Measurements from ENCODE around the gene DPH2. TPM values are rescaled to one million over a fixed set of nuclear protein-coding genes. Genes with fewer than 3 reads are reported as not detected.

The DPH2 gene
- total RNA-seq, 1 experiment from 2014 or later: 47.6 TPM

DNA sequence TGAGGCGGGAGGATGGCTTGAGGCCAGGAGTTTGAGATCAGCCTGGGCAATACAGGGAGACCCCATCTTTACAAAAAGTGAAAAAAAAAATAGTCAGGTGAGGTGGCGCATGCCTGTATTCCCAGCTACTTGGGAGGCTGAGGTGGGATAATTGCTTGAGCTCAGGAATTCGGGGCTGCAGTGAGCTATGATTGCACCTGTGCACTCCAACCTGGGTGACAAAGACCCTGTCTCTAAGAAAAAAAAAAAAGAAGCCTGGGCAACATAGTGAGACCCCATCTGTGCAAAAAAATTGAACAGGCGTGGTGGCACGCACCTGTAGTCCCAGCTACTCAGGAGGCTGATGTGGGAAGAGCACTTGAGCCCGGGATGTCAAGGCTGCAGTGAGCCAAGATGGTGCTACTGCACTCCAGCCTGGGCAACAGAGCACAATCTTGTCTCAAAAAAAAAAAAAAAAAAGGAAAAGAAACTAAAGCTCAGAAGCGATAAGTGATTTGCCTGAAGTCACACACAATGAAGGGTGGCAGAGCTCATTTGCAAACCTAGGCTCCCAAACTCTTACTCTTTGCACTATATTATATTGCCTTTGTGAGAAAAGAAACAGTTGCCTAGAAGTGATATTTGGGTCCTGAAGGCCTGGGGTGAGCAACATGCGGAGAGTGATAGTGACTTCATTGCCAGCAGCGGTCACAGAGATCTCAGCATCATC is 23.6 kb downstream of the DPH2 start:
- in situ Hi-C loops (cut with HindIII; ENCODE audit: low sequenced_read_pairs): no loop called here
- DNase-seq (ENCODE audit: low spot score): no peak

DNA sequence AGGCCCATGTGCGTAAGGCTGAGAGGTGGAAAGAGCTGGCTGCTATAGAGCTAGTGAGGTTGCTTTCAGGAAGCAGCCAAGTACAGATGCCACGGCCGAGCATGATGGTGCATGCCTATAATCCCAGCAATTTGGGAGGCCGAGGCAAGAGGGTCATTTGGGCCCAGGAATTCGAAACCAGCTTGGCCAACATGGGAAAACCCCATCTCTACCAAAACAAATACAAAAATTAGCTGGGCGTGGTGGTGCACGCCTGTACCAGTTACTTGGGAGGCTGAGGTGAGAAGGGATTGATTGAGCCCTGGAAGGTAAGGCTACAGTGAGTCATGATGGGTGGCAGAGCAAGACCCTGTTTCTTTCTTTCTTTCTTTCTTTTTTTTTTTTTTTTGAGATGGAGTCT is 24.3 kb downstream of the DPH2 start:
- in situ Hi-C loops (cut with HindIII; ENCODE audit: low sequenced_read_pairs): no loop called here
- no peak for DNase-seq (ENCODE audit: low spot score)

DNA sequence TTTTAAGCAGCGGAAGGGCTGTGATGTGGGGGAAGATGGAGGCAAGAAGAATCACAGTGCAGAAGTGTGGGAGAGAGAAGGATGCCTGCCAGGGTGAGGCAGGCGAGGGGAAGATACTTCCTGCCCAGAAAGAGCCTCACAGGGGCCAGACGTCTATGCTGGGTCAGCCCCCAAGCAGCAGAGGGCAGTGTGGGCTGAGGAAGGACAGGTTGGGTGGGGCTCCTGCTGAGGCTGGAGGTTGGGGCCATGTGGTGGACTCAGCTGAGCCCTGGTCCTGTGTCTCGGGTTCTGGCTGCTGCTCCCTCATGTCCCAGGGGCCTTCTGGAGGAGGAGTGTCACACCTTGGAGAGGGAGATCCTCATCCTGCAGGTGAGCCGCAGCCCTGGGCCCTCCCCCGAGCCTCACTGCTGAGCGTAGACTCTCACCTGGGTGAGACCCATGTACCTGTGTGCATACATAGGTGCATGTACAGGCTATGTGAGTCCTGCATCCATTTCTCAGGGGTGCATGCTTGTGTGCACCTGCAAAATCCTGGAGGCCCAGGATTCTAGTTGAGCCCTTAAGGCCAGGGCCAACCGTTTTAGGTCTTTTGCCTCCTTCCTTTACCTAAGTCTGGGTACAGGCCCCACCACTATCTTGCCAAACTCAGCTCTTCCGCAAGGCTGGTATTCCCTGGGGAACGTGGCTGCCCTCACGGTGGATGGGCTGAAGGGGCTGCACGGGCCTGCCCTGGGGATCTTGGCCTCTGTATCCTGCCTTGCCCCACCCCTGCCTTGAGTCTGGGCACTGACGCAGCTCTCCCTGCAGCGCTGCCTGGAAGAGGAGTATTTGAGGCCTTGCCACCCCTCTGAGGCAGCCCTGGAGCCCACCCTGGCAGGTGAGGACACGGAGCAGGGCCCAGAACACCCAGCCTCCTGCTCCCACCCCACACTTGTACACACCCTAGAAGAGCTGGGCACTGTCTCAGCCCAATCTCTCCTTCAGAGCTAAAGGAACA is 25.3 kb downstream of the DPH2 start:
- in situ Hi-C loops (cut with HindIII; ENCODE audit: low sequenced_read_pairs): no loop called here

DNA sequence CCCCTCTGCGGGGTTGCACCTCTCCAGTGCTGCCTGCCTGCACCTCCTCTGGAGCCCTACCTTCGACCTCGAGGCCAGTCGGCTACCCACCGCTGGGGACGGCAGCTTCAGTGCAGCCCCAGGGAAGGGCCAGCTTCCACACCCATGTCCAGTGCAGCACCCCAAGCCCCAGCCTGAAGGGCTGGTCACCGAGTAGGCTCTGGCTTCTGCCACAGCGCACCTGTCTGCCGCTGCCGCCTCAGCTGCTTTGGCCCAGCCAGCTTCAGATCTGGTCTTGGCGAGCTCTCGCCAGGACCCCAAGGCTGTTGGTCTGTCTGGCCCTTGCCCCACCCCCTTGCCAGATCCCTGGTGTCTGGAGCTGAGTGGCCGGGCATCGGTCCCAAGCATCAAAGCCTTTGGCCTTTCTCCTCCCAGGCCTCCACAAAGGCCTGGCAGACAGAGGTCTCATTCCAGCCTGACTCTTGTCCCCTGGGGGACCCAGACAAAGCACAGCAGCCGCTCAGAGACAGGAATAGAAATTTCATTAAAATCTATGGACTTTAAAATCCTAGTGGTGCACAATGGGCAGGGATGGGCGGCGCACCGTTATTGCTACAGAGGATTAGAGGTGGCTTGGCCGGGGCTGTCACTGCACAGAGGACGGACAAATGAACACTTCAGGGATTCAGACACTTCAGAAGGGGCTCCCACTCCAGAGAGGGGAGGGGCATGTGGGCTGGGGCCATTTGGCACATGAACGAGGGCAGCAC is 26.3 kb downstream of the DPH2 start:
- no peak for DNase-seq (ENCODE audit: low spot score)
- in situ Hi-C loops (cut with HindIII; ENCODE audit: low sequenced_read_pairs): no loop called here

More for the DNA sequence above, 25.3 kb downstream of the DPH2 start:
- no peak for DNase-seq (ENCODE audit: low spot score)

DNA sequence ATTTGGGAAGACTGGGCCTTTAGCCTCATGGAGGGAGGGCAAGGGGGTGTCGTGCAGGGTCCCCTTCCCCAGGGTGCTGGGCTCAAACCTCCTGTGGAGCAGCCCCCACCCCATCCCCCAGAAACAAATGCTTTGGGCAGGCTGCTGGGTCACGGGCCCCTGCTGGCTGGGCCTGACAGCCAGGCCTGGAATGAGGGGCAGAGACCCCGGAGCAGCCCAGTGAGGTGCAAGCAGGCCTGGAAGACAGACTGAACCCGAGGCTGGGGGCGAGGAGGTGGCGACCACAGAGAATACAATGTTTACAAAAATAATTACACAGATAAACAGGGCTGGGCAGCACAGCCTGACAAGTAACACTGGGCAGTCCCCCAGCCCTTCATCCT is 26.9 kb downstream of the DPH2 start:
- no peak for DNase-seq (ENCODE audit: low spot score)

DNA sequence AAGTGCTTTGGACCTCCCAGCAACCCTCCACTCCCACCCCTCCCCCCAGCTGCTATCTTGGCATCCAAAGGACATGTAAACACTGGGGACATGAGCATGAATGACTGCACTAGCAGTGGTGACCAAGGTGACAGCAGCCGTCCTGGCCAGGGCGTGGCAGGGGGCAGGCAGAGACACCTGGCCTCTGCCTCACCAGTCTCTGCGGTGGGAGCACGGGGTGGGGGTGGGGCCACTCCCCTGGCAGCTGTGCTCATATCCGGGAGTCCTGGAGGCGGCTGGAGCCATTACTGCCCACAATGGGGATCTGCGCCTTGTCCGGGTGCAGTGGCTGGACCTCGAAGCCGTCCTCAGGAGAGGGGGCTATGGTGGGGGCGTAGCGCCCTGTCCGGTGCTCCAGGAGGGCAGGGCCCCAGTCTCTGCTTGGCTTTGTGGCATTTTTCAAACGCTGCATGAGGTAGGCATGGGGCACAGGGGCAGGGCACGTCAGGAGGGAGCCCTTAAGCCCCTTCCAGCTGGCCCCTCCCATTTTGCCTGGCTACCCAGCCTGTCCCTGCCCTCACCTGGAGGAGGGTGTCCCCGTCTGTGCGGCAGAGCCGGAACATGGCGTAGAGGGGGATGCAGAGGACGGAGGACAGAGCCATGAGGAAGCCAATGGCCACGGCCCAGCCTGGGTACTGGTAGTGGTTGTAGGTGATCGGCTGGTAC is 27.6 kb downstream of the DPH2 start:
- no peak for DNase-seq (ENCODE audit: low spot score)
- in situ Hi-C loops (cut with HindIII; ENCODE audit: low sequenced_read_pairs): no loop called here

More for the DNA sequence above, 26.9 kb downstream of the DPH2 start:
- in situ Hi-C loops (cut with HindIII; ENCODE audit: low sequenced_read_pairs): no loop called here

DNA sequence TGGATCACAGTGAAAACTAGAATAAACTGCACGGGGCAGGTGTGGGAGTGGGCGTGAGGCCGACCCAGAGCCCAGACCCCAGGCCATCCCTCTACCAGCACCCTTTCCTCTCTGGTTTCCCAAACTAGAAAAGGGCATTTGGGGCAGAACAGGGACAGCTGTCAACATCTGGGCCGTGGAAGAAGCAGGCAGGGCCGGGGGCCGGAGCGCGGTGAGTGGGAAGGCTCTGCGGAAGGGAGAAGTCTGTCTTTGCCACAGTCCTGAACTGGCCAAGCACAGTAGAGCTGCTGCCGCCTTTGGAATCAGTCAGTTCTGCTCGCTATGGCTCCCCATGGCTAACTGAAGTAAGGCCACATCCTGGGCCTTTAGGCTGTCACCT is 28.2 kb downstream of the DPH2 start:
- in situ Hi-C loops (cut with HindIII; ENCODE audit: low sequenced_read_pairs): no loop called here

DNA sequence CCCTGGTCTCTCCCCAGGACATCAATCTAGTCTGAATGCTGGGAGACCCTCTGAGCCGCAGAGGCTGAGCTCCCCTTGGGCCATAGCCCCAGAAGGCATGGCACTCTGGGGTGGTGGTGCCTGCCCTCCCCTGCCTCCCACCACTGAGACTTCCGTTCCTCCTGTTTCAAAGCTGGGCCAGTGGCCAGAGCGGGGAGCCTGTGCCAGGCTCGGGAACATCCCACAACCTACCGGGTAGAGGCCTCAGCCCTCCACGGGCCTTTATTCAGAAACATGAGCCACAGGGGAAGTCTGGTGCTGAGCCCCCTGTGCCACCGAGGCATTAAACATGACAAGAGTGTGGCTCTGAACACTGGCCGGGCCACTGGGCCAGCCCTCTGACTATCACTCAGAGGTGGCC is 29.6 kb downstream of the DPH2 start:
- DNase-seq (ENCODE audit: low spot score): no peak
- in situ Hi-C loops (cut with HindIII; ENCODE audit: low sequenced_read_pairs): no loop called here

More for the DNA sequence above, 28.2 kb downstream of the DPH2 start:
- DNase-seq (ENCODE audit: low spot score): no peak

DNA sequence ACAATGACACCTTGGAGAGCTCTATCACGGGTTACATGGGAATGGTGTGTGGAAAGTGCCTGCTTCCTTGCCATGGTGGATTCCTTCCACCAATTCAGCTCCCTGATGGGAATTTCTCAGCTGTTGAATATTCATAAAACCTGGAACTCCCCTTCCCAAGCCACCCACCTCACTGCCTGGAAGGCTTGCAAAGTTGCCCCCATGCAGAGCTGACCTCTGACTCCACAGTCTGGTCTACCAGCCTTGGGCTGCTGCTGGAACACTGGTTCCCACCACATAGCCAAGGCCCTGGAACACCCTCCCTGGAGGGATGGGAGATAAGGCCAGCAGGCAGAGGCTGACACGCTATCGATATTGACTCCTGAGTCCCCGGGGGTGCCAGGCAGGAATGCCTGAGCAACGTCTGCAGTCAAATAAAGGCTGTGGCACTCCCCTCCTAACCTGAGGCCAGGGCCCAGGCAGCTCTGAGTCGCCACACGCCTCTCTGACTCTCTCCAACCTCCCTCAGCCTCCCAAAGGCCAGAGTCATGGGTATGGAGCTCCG is 30.4 kb downstream of the DPH2 start:
- in situ Hi-C loops (cut with HindIII; ENCODE audit: low sequenced_read_pairs): no loop called here
- no peak for DNase-seq (ENCODE audit: low spot score)

DNA sequence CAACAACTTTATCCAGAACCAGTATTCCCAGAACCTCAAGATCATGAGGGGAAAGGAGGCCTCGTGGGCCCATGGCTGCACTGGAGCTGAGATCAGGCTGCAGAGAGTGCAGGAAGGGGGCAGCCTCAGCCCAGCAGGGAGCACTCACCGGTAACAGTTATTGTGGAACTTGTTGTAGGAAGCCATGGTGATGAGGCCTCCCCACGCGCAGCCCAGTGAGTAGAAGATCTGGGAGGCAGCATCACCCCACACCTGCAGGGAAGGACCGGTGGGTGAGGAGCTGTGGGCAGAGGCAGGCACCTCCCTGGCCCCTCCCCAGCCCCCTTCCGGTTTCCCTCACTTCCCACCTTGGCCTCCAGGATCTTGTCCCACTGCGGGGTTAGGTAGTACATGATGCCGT is 32.4 kb downstream of the DPH2 start:
- in situ Hi-C loops (cut with HindIII; ENCODE audit: low sequenced_read_pairs): no loop called here

DNA sequence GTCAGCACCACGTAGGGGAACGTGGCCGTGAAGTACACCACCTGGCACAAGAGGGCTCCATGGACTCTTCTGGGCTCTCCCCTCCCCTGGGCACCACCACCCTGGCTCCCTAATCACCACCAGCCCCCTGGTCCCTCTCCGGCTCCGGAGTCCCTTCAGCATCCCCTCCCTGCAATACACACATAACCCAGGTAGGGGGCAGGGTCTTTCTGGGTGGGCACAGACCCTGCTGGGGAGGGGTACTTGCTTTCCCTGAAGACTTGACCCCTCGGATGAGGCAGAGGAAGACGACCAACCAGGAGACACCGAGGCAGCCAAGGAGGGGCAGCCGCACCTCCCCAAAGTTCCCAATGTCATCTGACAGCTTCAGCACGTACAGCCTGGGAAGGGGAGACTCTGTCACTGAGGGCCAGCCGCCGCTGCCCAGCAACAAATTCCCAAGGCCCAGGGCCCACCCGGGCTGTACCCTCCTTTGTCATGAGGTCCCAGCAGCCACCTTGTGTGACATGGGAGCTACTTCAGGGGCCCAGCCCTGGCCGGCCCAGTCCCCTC is 32.9 kb downstream of the DPH2 start:
- no peak for DNase-seq (ENCODE audit: low spot score)
- in situ Hi-C loops (cut with HindIII; ENCODE audit: low sequenced_read_pairs): no loop called here

More for the DNA sequence above, 32.4 kb downstream of the DPH2 start:
- no peak for DNase-seq (ENCODE audit: low spot score)

DNA sequence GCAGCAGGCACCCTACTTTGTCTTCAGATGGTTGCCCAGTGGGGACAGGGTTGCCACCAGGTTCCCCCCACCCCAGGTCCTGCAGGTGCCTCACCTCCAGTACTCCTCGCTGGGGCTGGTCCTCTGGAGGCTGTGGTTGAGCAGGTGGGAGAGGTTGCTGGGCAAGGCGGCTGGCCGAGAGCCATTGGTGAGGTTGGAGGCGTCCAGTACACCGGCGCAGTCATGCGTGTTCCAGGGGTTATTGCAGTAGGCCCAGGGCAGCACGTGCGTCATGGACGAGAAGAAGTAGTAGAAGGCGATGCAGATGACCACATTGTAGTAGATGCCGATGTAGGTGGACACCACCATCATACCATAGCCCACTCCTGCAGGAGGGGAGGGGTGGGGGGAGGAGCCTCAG is 38.4 kb downstream of the DPH2 start:
- in situ Hi-C loops (cut with HindIII; ENCODE audit: low sequenced_read_pairs): no loop called here

DNA sequence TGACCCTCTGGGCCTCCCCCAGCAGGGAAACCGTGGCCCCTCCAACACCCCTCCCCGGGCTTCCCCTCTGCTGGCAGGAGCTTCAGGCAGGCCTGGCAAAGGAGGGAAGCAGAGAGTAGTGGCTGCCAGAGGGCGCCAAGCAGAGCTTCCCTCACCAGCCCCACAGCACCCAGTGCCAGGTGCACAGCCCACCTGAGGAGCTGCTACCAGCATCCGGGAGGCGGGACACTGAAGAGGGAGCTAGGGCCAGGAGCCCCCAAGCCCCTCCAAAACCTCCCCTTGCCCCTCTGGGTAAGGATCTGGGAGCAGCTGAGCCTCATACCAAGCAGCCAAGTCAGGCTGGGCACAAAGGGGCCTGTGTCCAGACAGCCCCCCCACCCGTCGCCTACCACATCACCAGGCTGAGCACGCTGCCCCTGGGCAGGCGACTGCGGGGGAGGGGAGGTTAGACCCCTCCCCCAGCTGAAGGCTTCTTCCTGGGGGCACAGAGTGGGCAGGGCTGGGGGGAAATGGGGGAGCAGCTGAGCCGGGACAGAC is 41.2 kb downstream of the DPH2 start:
- in situ Hi-C loops (cut with HindIII; ENCODE audit: low sequenced_read_pairs): no loop called here

More for the DNA sequence above, 38.4 kb downstream of the DPH2 start:
- DNase-seq (ENCODE audit: low spot score): no peak

DNA sequence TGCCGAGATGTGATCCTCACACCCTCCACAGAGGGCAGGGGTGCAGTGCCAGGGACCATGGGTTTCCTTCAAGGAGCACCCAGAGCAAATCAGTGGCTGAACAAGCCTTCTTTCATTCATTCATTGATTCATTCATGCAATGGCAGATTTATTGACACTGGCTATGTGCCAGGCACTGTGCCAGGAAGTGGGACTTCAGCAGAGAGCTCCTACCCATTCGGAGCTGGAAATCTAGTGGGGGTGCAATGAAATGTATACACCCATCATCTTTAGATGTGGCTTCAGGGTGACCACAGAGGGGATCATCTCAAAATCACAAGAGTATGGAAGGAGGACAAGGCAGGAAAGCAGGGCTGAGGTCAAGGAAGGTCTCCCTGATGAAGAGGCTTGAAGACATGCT is 42.6 kb downstream of the DPH2 start:
- in situ Hi-C loops (cut with HindIII; ENCODE audit: low sequenced_read_pairs): no loop called here
- DNase-seq (ENCODE audit: low spot score): no peak

More for the DNA sequence above, 41.2 kb downstream of the DPH2 start:
- no peak for DNase-seq (ENCODE audit: low spot score)

DNA sequence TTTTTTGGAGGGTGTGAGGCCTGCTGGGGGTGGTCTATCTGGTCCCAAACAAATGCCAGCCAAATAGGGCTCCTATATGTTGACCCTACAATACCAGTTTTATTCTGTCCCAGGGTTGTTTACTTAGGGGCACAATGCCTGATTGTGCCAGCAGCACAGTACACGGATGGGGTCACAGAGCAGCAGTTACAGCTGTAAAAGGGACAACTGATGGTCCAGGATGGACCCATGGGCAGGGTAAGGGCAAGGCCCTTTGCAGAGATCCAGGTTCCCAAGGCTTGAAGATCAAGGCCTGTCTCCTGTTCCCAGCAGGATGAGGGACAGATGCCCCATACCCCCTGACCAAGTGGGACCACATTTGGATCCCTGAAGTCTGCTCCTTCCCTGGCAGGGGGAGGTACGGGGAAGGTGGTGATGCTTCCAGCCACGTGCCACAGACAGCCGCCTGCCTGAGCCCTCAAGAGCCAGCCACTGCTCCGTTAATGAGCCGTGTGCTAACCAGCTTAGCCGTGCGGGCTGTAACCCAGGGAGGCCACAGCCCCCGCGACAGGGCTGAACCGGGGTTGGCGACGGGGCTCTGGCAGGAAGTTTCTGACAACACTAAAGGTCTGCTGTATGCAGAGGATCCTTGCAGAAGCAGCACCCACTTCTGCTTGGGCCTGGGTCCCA is 43.3 kb downstream of the DPH2 start:
- DNase-seq (ENCODE audit: low spot score): no peak
- in situ Hi-C loops (cut with HindIII; ENCODE audit: low sequenced_read_pairs): no loop called here

DNA sequence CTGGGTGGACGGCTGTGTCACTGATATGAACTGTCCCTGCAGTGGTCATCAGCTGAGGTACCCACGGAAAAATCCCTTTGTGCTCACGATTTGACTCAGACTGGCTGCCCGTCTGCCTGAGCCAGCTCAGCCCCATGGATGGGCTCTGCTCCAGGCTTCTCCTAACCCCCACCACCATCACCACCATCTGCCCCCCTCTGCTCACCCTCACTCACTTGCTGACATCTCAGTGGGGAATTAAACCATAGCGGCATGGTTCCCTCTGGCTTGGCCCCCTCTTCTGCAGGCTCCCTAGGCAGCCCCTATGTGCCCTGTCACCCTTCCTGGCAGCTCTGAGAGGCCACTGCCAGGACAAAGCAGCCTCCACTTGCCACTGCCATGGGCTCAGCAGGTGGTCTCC is 44.1 kb downstream of the DPH2 start:
- no peak for DNase-seq (ENCODE audit: low spot score)
- in situ Hi-C loops (cut with HindIII; ENCODE audit: low sequenced_read_pairs): no loop called here

DNA sequence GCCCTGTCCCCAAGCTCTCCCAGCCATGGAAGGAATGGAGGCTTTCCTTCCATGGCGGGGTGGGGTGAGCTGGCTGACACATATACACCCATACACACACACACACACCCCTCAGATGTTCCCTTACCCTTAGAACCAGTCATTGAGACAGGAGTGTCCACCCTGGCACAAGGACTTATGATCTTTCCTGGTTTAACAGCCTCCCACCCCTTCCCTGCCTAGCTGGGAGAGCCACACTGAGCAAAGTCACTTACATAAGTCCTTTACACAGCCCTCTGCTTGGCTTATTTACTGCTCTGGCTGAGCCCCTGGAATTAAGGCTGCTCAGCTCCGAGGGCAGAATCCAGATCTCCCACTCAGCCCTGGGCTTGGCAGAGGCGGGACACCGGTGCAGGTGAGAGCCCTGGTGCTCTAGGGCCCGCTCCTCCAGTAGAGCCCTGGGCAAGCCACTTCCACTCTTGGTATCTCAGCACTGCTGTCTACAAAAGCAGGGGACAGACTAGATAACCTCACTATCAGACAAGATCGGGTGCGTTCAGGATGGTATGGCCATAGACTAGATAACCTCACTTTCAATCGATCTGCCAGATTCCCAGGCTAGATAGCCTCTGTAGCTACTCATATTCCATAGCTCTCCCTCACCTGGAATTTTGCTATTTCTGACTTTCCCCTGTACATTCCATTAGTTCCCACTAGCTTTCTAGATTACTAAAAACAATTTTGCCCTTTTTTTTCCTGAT is 44.7 kb downstream of the DPH2 start:
- no peak for DNase-seq (ENCODE audit: low spot score)
- in situ Hi-C loops (cut with HindIII; ENCODE audit: low sequenced_read_pairs): no loop called here

Measured in G401 (cell line).